Measurements from ENCODE around the gene PAX4. TPM values are rescaled to one million over a fixed set of nuclear protein-coding genes. Genes with fewer than 3 reads are reported as not detected.

The PAX4 gene
- total and polyA plus RNA-seq, 10 donors: not detected

DNA sequence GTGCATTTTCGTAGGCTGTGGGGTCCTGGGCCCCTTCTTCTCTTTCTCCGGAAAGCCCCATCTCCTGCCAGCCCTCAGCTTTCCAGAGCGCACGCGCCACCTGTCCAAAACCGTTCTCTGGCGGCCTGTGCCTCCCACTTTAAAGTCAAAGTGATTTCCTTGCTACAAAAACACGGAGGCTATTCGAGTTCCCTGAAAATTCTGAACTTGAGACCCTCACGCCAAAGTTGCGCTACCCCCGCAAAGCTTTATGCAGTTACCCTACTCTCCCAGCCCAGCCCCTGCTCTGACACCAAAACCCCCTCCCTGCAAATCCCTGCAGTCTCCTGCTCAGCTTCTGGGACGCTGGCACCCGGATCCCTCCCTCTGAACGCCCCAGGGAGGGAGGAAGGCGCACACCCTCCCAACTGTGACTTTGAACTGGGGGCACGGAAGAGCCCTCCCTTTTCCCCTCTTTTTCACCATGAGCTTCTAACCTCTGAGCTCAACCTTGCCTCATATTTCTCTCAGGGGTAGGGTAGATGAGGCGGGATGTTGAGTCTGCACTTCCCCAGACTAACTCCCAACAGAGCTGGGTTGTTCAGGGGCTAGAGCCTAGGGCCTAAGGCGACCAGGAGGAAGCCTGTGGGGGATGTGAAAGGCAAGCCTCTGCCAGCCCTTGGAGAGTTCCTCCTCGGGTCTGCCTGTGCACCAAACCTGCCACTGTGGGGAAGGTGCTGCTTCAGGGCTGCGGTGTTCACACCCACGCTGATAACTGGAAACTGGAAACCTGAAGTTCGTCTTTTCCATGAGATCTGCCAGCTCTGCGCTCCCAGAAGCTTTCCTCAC lies 2.7 kb upstream of the PAX4 start:
- Histone ChIP-seq H3K9me3 (no peaks in the 10 kb centered on the region), H3K36me3 (no peaks in the 10 kb centered on the region), H3K27me3 (replicated peaks in 1 of 7) (peaks cover 0 to 74% (median 18%) of the 10 kb centered on the region in 7 donors), H3K4me3 (no peak overlapping the region), H3K4me1 (peaks cover 0 to 16% (median 7%) of the 10 kb centered on the region in 6 donors), H3K27ac (no peak overlapping the region)
- intact Hi-C loops (cut with DNase I; ENCODE audit: low total_unique reads): no loop called here
- no peak for TF ChIP-seq POLR2AphosphoS5 (IDR thresholded peaks at IDR 0.05)
- no peak for TF ChIP-seq CTCF (IDR thresholded peaks at IDR 0.05 in 8 of 11, conservative IDR thresholded peaks at IDR 0.05 in 3 of 11)
- TF ChIP-seq POLR2A (IDR thresholded peaks at IDR 0.05): no peak
- WGBS, 5 donors: 4 to 7% (median 6%) methylated on average over 24 of the region's 24 CpGs
- DNase-seq: no peak

- Histone ChIP-seq H3K27me3 (replicated peaks in 1 of 7) (peaks cover 0 to 82% (median 24%) of the 10 kb centered on the region in 7 donors), H3K36me3 (no peaks in the 10 kb centered on the region), H3K9me3 (no peaks in the 10 kb centered on the region), H3K4me1 (peaks cover 0 to 16% (median 7%) of the 10 kb centered on the region in 6 donors), H3K27ac (no peak overlapping the region), H3K4me3 (no peak overlapping the region)
- DNase-seq: no peak
- TF ChIP-seq CTCF (IDR thresholded peaks at IDR 0.05 in 8 of 11, conservative IDR thresholded peaks at IDR 0.05 in 3 of 11) (no peak), POLR2A (IDR thresholded peaks at IDR 0.05) (no peak), POLR2AphosphoS5 (IDR thresholded peaks at IDR 0.05) (no peak)
- intact Hi-C loops (cut with DNase I; ENCODE audit: low total_unique reads): no loop called here
- 14 to 22% (median 16%) methylated on average over 17 to 27 of the region's 27 CpGs for WGBS, 5 donors
Measured at GRCh38 chr7:127619681-127620405, 1.9 kb upstream of the PAX4 start.

DNA sequence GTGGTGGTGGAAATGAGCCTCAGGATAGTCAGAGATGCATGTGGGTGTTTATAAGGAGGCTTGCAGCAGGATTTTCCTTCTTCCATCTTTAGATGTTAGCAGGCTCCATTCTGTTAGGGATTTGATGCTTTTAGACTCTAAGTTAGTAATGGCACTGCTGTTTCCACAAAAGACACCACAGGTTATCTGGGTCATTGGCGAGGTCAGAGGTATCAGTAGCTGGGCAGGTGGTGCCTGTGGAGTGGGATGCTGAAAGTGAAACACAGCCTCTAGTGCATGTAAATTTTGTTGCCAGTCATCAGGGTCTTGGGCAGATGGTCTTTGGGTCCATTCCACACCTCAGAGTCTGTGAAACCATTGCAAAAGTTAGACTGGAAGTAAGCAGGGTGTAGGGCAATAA lies 833 bp upstream of the PAX4 start:
- TF ChIP-seq POLR2AphosphoS5 (IDR thresholded peaks at IDR 0.05) (no peak), POLR2A (IDR thresholded peaks at IDR 0.05) (no peak), CTCF (IDR thresholded peaks at IDR 0.05 in 8 of 11, conservative IDR thresholded peaks at IDR 0.05 in 3 of 11) (no peak)
- no peak for DNase-seq
- Histone ChIP-seq H3K27ac (no peak overlapping the region), H3K4me1 (peaks cover 0 to 16% (median 7%) of the 10 kb centered on the region in 6 donors), H3K27me3 (replicated peaks in 1 of 7) (peaks cover 0 to 85% (median 24%) of the 10 kb centered on the region in 7 donors), H3K4me3 (no peak overlapping the region), H3K9me3 (no peaks in the 10 kb centered on the region), H3K36me3 (no peaks in the 10 kb centered on the region)
- intact Hi-C loops (cut with DNase I; ENCODE audit: low total_unique reads): no loop called here
- 79 to 90% (median 82%) methylated on average over 1 of the region's 1 CpG for WGBS, 5 donors

GRCh38 chr7:127616724-127617123 lies 1.2 kb downstream of the PAX4 start:
- intact Hi-C loops (cut with DNase I; ENCODE audit: low total_unique reads): no loop called here
- 88 to 96% (median 91%) methylated on average over 5 of the region's 5 CpGs for WGBS, 5 donors
- Histone ChIP-seq H3K4me1 (peaks cover 0 to 16% (median 7%) of the 10 kb centered on the region in 6 donors), H3K9me3 (no peaks in the 10 kb centered on the region), H3K36me3 (no peaks in the 10 kb centered on the region), H3K4me3 (no peak overlapping the region), H3K27ac (no peak overlapping the region), H3K27me3 (replicated peaks in 1 of 7) (peaks cover 0 to 80% (median 24%) of the 10 kb centered on the region in 7 donors)
- no peak for DNase-seq
- TF ChIP-seq POLR2AphosphoS5 (IDR thresholded peaks at IDR 0.05) (no peak), CTCF (IDR thresholded peaks at IDR 0.05 in 8 of 11, conservative IDR thresholded peaks at IDR 0.05 in 3 of 11) (no peak), POLR2A (IDR thresholded peaks at IDR 0.05) (no peak)
